Measurements from ENCODE around the gene SF3B6. TPM values are rescaled to one million over a fixed set of nuclear protein-coding genes. Genes with fewer than 3 reads are reported as not detected.

SF3B6 gene
- total RNA-seq, 1 donor from 2014 or later: 55.2 TPM

DNA sequence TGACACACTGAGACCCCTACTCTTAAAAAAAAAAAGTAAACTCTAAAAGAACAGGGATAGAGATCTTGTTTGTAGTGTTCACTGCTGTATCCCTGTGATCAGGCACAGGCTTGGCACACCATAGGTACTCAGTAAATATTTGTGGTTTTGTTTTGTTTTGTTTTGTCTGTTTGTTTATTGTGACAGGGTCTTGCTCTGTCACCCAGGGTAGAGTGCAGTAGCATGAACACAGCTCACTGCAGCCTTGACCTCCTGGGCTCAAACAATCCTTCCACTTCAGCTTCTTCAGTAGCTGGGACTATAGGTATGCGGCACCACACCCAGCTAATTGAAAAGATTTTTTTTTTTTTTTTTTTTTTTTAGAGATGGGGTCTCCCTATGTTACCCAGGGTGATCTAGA, 23.2 kb downstream of the SF3B6 start:
- Histone ChIP-seq H3K36me3 (no peaks in the 10 kb centered on the region), H3K4me3 (no peak overlapping the region), H3K27me3 (no peaks in the 10 kb centered on the region), H3K4me1 (peaks cover 9% of the 10 kb centered on the region), H3K27ac (no peak overlapping the region), H3K9me3 (no peaks in the 10 kb centered on the region)
- DNase-seq (no peak), ATAC-seq (no peak)
- intact Hi-C loops (cut with DNase I): no loop called here
- TF ChIP-seq, protein P1, sequence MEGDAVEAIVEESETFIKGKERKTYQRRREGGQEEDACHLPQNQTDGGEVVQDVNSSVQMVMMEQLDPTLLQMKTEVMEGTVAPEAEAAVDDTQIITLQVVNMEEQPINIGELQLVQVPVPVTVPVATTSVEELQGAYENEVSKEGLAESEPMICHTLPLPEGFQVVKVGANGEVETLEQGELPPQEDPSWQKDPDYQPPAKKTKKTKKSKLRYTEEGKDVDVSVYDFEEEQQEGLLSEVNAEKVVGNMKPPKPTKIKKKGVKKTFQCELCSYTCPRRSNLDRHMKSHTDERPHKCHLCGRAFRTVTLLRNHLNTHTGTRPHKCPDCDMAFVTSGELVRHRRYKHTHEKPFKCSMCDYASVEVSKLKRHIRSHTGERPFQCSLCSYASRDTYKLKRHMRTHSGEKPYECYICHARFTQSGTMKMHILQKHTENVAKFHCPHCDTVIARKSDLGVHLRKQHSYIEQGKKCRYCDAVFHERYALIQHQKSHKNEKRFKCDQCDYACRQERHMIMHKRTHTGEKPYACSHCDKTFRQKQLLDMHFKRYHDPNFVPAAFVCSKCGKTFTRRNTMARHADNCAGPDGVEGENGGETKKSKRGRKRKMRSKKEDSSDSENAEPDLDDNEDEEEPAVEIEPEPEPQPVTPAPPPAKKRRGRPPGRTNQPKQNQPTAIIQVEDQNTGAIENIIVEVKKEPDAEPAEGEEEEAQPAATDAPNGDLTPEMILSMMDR (IDR thresholded peaks at IDR 0.05): no peak

DNA sequence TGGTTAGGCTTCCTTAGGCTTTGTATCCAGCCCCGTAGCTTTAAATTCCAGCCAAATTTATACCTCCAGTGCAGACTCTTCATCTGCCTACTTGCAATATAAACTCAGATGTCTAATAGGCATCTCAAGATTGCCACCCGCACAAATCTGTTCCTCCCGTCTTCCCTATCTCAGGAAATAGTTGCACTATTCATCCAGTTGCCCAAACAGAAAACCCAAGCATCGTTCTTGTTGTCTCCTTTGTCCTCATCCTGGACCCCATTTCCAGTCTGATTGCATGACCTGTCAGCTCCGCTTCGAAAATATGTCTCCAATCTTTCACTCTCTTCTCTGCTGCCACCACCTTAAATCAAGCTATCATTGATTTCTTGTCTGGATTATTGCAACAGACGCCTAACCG, 24.3 kb downstream of the SF3B6 start:
- ATAC-seq: no peak
- no peak for DNase-seq
- no peak overlapping the region for H3K4me3 ChIP-seq
- no peaks in the 10 kb centered on the region for H3K36me3 ChIP-seq
- TF ChIP-seq, protein P1 (IDR thresholded peaks at IDR 0.05): no peak
- H3K4me1 ChIP-seq: peaks cover 9% of the 10 kb centered on the region
- H3K9me3 ChIP-seq: no peaks in the 10 kb centered on the region
- H3K27ac ChIP-seq: no peak overlapping the region
- intact Hi-C loops (cut with DNase I): no loop called here
- H3K27me3 ChIP-seq: no peaks in the 10 kb centered on the region

DNA sequence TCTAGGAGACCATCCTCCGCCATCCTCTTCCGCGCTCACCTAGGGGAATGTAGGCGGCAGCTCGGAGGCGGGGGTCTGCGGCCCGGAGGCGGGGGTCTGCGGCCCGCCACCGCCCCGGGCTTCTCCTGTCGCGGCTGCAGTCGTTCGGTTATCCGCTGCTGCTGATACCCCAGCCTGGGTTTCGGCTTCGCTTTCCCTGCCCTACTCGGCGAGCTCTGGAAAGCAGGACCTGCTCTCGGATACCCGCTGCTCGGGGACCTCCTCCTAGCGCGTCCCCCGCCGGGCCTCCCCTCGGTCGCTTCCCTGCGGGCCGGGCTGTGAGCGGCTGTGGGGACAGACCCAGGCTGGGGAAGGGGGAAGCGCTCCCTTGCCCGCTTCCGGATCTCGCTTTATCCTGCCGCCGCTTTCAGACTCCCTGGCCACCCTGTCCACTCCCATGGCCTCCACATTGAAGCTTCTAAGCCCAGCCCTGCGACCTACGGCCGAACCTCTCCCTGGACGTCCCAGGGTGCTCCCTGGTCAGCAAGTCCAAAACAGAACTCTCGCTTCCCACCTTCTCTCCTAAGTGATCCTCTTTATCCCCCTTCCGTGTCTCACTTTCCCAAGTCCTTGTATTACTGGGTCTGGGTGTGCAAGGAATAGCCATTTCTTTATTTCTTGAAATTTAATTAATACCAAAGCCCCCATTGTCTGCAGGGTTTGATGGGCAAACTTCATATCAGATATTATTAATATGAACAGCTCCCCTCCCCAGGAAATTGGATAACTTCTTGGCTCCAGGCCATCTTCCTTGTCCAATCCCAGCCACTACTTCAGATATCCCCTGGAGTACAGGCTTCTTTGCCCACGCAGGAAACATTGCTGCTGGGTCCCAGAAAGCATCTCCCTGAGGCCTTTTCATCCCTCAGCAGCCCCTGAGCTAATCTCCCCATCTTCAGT, 25.8 kb downstream of the SF3B6 start:
- intact Hi-C loops (cut with DNase I): no loop called here
- H3K4me1 ChIP-seq: peaks cover 17% of the 10 kb centered on the region
- peak overlapping the region; percentile 78 for H3K4me3 ChIP-seq
- ATAC-seq (peak; percentile 5), DNase-seq (peak; percentile 70)
- H3K9me3 ChIP-seq: no peaks in the 10 kb centered on the region
- no peaks in the 10 kb centered on the region for H3K36me3 ChIP-seq
- TF ChIP-seq, protein P1 (IDR thresholded peaks at IDR 0.05): no peak
- no peaks in the 10 kb centered on the region for H3K27me3 ChIP-seq
- no peak overlapping the region for H3K27ac ChIP-seq

DNA sequence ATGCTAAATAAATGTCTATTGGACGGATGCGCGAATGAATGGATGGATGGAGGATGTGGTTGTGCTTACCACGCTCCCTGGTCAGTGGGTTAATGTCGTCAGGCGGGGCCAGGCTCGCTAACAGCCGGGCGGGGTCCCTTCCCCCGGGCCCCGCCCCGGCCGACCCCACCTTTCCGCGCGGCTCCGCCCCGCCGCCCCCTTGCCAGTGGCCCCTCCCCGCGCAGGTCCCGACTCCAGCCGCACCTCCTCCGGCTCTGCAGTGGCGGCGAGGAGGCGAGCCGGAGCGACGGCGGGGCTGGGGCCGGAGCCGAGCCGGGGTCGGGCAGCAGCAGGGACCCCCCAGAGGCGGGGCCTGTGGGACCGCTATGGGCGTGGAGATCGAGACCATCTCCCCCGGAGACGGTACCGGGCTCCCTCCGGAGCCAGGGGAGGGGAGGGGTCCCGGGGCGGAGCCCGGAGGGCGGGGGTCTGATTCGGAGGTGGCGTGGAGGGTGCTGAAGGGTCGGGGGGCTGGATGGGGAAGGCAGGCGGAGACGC, 26.6 kb downstream of the SF3B6 start, which contains the start of gene FKBP1B:
TSS of gene FKBP1B (plus strand) at position 257 of the 537 bp plus-strand sequence. CDS start at position 366, 109 bp downstream.
- intact Hi-C loops (cut with DNase I): no loop called here
- DNase-seq: peak; percentile 84
- Histone ChIP-seq H3K9me3 (no peaks in the 10 kb centered on the region), H3K36me3 (no peaks in the 10 kb centered on the region), H3K27ac (no peak within 1 kb of the TSS), H3K27me3 (no peaks in the 10 kb centered on the region), H3K4me1 (peaks cover 17% of the 10 kb centered on the region), H3K4me3 (peak within 1 kb of the TSS; percentile 78)
- peak; percentile 73 for ATAC-seq
- TF ChIP-seq, protein P1 (IDR thresholded peaks at IDR 0.05): no peak

DNA sequence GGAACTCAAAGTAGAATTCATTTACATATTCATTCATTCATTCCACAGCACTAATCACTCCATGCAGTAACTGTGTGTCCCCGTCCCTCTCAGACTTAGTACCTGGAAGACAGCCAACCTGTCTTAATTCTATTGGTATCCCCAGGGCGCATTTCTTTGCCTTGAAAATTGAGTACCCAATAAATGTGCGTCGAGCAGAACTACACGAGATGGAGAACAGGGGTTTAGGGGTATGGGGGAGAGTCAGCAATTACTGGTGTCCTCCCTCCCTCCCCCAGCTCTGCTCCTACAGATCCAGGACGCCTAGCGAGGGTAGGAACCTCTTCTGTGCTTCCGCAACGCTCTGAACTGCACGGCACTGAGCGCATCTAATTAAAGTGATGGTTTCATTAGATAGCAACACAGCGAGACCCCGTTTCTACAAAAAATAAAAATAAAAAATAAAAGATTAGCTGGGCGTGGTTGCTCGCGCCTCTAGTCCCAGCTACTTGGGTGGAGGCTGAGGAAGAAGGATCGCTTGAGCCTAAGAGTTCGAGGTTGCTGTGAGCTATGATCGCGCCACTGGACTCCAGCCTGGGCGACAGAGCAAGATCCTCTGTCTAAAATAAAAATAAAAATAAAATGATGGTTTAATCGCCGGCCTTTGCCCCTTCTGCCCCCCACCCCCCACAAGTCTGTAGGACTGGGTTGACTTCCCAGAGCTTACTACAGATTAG, 27.2 kb downstream of the SF3B6 start:
- Histone ChIP-seq H3K4me1 (peaks cover 17% of the 10 kb centered on the region), H3K36me3 (no peaks in the 10 kb centered on the region), H3K4me3 (peak overlapping the region; percentile 78), H3K27ac (no peak overlapping the region), H3K9me3 (no peaks in the 10 kb centered on the region), H3K27me3 (no peaks in the 10 kb centered on the region)
- ATAC-seq: no peak
- no peak for DNase-seq
- TF ChIP-seq, protein P1 (IDR thresholded peaks at IDR 0.05): no peak
- intact Hi-C loops (cut with DNase I): no loop called here

All from upper lobe of right lung (tissue), 1 donor.